Measurements from ENCODE around the gene DNAJC4. TPM values are rescaled to one million over a fixed set of nuclear protein-coding genes. Genes with fewer than 3 reads are reported as not detected.

Gene DNAJC4
- total and polyA plus RNA-seq, 2 donors (not counting 1 experiment from before 2014, with no cell fraction given): 12.6 TPM

DNA sequence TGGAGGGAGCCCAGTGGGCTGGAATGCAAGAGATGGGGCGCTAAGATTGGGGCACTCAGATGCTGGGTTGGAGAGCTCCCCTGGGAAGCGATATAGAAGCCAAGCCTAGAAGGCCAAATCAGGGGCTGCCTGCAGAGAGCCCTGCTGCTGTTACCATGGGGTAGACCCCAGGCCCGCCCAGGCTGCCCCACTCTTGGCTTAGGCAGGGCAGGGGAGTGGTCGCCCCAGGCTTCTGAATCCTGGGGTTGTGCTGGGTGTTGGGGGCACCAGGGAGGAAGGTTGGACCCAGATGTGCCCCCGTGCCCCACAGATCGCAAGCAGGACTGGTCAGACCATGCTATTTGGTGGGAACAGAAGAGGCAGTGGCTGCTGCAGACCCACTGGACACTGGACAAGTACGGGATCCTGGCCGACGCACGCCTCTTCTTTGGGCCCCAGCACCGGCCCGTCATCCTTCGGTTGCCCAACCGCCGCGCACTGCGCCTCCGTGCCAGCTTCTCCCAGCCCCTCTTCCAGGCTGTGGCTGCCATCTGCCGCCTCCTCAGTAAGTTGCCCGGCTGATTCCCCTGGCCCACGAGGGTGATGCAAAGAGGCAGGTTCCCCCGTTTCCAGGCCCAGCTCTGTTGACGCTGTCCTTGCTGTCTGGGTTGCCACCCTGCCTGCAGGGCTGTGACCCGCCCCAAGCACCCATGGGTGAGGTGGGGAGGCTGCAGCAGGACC is 19.9 kb upstream of the DNAJC4 start:
- Histone ChIP-seq H3K4me1 (ENCODE audit: control insufficient read depth, extremely low read depth, insufficient read depth, low read length) (peaks cover 19% of the 10 kb centered on the region), H3K4me2 (ENCODE audit: extremely low read depth, insufficient read depth, low read length) (no peak overlapping the region), H3K4me3 (replicated peaks in 1 of 4; ENCODE audit: control extremely low read depth in 1 of 4, insufficient read depth in 1 of 4, low read depth in 3 of 4, low read length in 4 of 4) (no peak overlapping the region), H3K36me3 (ENCODE audit: control insufficient read depth, insufficient read depth, low read length) (peaks cover 13% of the 10 kb centered on the region), H3K9ac (ENCODE audit: insufficient read depth, low read length) (no peak overlapping the region), H3K79me2 (ENCODE audit: control insufficient read depth, insufficient read depth, low read length) (no peaks in the 10 kb centered on the region), H3K9me3 (ENCODE audit: control insufficient read depth, insufficient read depth, low read depth, low read length) (no peaks in the 10 kb centered on the region), H2AFZ (ENCODE audit: low read length) (no peak overlapping the region), H3K27me3 (ENCODE audit: control insufficient read depth, insufficient read depth, low read length) (no peaks in the 10 kb centered on the region), H4K20me1 (ENCODE audit: control insufficient read depth, extremely low read depth, insufficient read depth, low read length) (no peaks in the 10 kb centered on the region), H3K27ac (ENCODE audit: insufficient read depth, low read length) (no peak overlapping the region)
- TF ChIP-seq EZH2 (IDR thresholded peaks at IDR 0.05; ENCODE audit: low read length, missing control alignments): no peak
- TF ChIP-seq, protein P1, sequence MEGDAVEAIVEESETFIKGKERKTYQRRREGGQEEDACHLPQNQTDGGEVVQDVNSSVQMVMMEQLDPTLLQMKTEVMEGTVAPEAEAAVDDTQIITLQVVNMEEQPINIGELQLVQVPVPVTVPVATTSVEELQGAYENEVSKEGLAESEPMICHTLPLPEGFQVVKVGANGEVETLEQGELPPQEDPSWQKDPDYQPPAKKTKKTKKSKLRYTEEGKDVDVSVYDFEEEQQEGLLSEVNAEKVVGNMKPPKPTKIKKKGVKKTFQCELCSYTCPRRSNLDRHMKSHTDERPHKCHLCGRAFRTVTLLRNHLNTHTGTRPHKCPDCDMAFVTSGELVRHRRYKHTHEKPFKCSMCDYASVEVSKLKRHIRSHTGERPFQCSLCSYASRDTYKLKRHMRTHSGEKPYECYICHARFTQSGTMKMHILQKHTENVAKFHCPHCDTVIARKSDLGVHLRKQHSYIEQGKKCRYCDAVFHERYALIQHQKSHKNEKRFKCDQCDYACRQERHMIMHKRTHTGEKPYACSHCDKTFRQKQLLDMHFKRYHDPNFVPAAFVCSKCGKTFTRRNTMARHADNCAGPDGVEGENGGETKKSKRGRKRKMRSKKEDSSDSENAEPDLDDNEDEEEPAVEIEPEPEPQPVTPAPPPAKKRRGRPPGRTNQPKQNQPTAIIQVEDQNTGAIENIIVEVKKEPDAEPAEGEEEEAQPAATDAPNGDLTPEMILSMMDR (conservative IDR thresholded peaks at IDR 0.05 in 1 of 2, IDR thresholded peaks at IDR 0.05 in 1 of 2; ENCODE audit: low read depth in 1 of 2, low read length in 2 of 2): no peak
- no peak for DNase-seq (ENCODE audit: low read depth in 2 of 2)

DNA sequence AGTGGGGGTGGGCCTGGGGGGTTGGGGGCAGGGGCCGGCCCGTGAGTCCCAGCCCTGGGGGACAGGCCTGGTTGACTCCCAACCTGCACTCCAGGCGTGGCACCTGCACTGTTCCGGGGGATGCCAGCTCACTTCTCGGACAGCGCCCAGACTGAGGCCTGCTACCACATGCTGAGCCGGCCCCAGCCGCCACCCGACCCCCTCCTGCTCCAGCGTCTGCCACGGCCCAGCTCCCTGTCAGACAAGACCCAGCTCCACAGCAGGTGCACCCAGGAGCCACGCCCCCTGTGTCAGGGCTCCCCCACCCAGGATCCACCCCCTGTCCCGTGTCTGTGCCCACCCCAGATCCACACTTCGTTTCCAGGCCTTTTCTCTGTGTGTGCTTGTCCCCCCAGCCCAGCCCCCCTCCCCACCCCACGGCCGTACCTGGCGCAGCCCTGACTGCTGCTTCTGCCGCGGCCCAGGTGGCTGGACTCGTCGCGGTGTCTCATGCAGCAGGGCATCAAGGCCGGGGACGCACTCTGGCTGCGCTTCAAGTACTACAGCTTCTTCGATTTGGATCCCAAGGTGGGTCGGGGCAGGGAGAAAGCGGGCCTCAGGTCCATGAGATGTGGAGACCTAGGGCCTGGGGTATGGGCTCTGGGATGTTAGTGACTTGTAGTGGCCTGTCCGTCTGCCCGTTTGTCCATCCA is 19.0 kb upstream of the DNAJC4 start:
- no peak overlapping the region for H3K4me3 ChIP-seq (replicated peaks in 1 of 4; ENCODE audit: control extremely low read depth in 1 of 4, insufficient read depth in 1 of 4, low read depth in 3 of 4, low read length in 4 of 4)
- TF ChIP-seq EZH2 (IDR thresholded peaks at IDR 0.05; ENCODE audit: low read length, missing control alignments): no peak
- TF ChIP-seq, protein P1 (conservative IDR thresholded peaks at IDR 0.05 in 1 of 2, IDR thresholded peaks at IDR 0.05 in 1 of 2; ENCODE audit: low read depth in 1 of 2, low read length in 2 of 2): no peak
- no peak overlapping the region for H3K27ac ChIP-seq (ENCODE audit: insufficient read depth, low read length)
- H3K79me2 ChIP-seq (ENCODE audit: control insufficient read depth, insufficient read depth, low read length): no peaks in the 10 kb centered on the region
- H3K9me3 ChIP-seq (ENCODE audit: control insufficient read depth, insufficient read depth, low read depth, low read length): no peaks in the 10 kb centered on the region
- H3K36me3 ChIP-seq (ENCODE audit: control insufficient read depth, insufficient read depth, low read length): peaks cover 7% of the 10 kb centered on the region
- no peak overlapping the region for H2AFZ ChIP-seq (ENCODE audit: low read length)
- H3K9ac ChIP-seq (ENCODE audit: insufficient read depth, low read length): no peak overlapping the region
- H3K4me2 ChIP-seq (ENCODE audit: extremely low read depth, insufficient read depth, low read length): no peak overlapping the region
- H4K20me1 ChIP-seq (ENCODE audit: control insufficient read depth, extremely low read depth, insufficient read depth, low read length): no peaks in the 10 kb centered on the region
- no peak for DNase-seq (ENCODE audit: low read depth in 2 of 2)
- H3K4me1 ChIP-seq (ENCODE audit: control insufficient read depth, extremely low read depth, insufficient read depth, low read length): peaks cover 19% of the 10 kb centered on the region
- no peaks in the 10 kb centered on the region for H3K27me3 ChIP-seq (ENCODE audit: control insufficient read depth, insufficient read depth, low read length)

DNA sequence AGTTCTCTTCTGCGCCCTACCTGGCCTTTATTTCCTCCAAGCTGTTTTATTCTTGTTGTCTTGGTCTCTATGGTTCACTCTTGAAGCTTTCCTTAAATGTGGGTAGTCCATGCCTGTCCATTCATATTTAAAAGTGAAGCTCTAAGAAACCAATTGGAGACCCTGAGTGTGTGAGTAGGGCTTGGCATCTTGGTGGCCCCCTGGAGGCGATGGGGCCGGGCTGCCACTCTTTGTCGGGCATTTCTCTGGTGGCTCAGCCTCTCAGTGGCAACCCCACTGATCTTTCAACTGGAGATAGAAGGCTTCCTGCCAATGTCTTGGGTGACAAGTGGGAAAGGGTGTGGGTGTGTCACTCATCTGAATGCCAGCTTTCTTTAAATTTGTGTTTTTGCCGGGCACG is 13.5 kb upstream of the DNAJC4 start:
- TF ChIP-seq EZH2 (IDR thresholded peaks at IDR 0.05; ENCODE audit: low read length, missing control alignments): no peak
- no peak overlapping the region for H3K27ac ChIP-seq (ENCODE audit: insufficient read depth, low read length)
- H3K36me3 ChIP-seq (ENCODE audit: control insufficient read depth, insufficient read depth, low read length): peaks cover 6% of the 10 kb centered on the region
- H2AFZ ChIP-seq (ENCODE audit: low read length): no peak overlapping the region
- H4K20me1 ChIP-seq (ENCODE audit: control insufficient read depth, extremely low read depth, insufficient read depth, low read length): no peaks in the 10 kb centered on the region
- no peaks in the 10 kb centered on the region for H3K79me2 ChIP-seq (ENCODE audit: control insufficient read depth, insufficient read depth, low read length)
- peaks cover 4% of the 10 kb centered on the region for H3K4me1 ChIP-seq (ENCODE audit: control insufficient read depth, extremely low read depth, insufficient read depth, low read length)
- no peak for DNase-seq (ENCODE audit: low read depth in 2 of 2)
- H3K4me3 ChIP-seq (replicated peaks in 1 of 4; ENCODE audit: control extremely low read depth in 1 of 4, insufficient read depth in 1 of 4, low read depth in 3 of 4, low read length in 4 of 4): no peak overlapping the region
- no peak overlapping the region for H3K9ac ChIP-seq (ENCODE audit: insufficient read depth, low read length)
- H3K4me2 ChIP-seq (ENCODE audit: extremely low read depth, insufficient read depth, low read length): no peak overlapping the region
- no peaks in the 10 kb centered on the region for H3K27me3 ChIP-seq (ENCODE audit: control insufficient read depth, insufficient read depth, low read length)
- no peaks in the 10 kb centered on the region for H3K9me3 ChIP-seq (ENCODE audit: control insufficient read depth, insufficient read depth, low read depth, low read length)

Measured in fibroblast of lung (primary cell).